Measurements from ENCODE around the gene PROP1. TPM values are rescaled to one million over a fixed set of nuclear protein-coding genes. Genes with fewer than 3 reads are reported as not detected.

Gene PROP1
- total RNA-seq, 2 experiments from 2014 or later: not detected

- Histone ChIP-seq H3K4me3 (ENCODE audit: low read depth, low read length, poor library complexity, severe bottlenecking) (no peak overlapping the region), H3K36me3 (ENCODE audit: insufficient read depth, low read length) (no peaks in the 10 kb centered on the region), H2AFZ (ENCODE audit: low read length) (no peak overlapping the region), H4K20me1 (ENCODE audit: insufficient read depth, low read length) (no peaks in the 10 kb centered on the region), H3K79me2 (ENCODE audit: insufficient read depth, low read depth, low read length) (no peaks in the 10 kb centered on the region), H3K27ac (ENCODE audit: low read depth, low read length, poor library complexity, severe bottlenecking) (no peak overlapping the region), H3K9me2 (ENCODE audit: insufficient read depth, low read length) (no peaks in the 10 kb centered on the region), H3K4me2 (ENCODE audit: low read length) (no peak overlapping the region), H3K4me1 (ENCODE audit: insufficient read depth, low read length, poor library complexity, severe bottlenecking) (no peaks in the 10 kb centered on the region), H3K9me3 (ENCODE audit: low read length) (no peaks in the 10 kb centered on the region)
- TF ChIP-seq CTCF (conservative IDR thresholded peaks at IDR 0.05; ENCODE audit: low read length) (no peak), EZH2phosphoT487 (IDR thresholded peaks at IDR 0.05; ENCODE audit: borderline replicate concordance, low read depth, low read length) (no peak)
- DNase-seq (ENCODE audit: low spot score): no peak
- ChIA-PET CTCF (ENCODE audit: unreplicated experiment) (interaction anchor here (0.5 kb wide), 1 partner anchor 527 kb away, joined by 3 read pairs; no protein-coding TSS in a partner anchor), POLR2A (interaction anchor here (0.7 kb wide), 1 partner anchor 13 kb away, joined by 3 read pairs; no protein-coding TSS in a partner anchor)
- intact Hi-C loops (cut with micrococcal nuclease; ENCODE audit: unreplicated experiment): no loop called here
- no TSS peak for BruUV-seq (replicated peaks)
Observed at GRCh38 chr5:177968661-177969211, 27.3 kb downstream of the PROP1 start.

DNA sequence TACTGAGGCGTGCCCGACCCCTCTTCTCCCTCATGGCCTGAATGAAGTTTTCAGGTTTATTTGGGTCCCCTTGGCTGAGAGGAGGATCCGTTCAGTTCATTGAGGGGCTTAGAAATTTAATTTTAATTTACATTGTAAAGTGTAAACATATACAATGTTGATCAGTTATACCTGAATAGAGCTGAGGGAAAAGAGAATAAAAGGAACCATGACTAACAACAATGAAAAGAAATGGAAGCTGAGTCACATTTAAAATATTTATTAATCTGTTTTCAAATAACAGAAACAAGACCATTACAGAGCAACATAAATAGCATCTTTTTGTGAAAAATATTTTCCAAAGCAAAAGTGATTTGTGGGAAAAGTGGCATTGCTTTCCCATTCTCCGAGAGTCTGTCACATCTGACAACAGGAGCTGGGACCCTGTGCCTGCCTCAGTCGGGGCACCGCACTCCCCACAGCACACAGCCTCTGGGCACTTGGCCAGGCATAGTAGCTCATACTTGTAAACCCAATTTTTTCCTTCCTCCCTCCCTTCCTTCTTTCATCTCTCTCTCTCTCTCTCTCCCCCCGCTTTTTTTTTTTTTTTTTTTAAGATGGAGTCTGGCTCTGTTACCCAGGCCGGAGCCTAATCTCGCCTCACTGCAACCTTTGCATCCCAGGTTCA lies 28.7 kb downstream of the PROP1 start:
- Histone ChIP-seq H3K4me1 (ENCODE audit: insufficient read depth, low read length, poor library complexity, severe bottlenecking) (no peaks in the 10 kb centered on the region), H2AFZ (ENCODE audit: low read length) (no peak overlapping the region), H3K9me3 (ENCODE audit: low read length) (no peaks in the 10 kb centered on the region), H3K79me2 (ENCODE audit: insufficient read depth, low read depth, low read length) (no peaks in the 10 kb centered on the region), H3K27ac (ENCODE audit: low read depth, low read length, poor library complexity, severe bottlenecking) (no peak overlapping the region), H3K36me3 (ENCODE audit: insufficient read depth, low read length) (no peaks in the 10 kb centered on the region), H4K20me1 (ENCODE audit: insufficient read depth, low read length) (no peaks in the 10 kb centered on the region), H3K9me2 (ENCODE audit: insufficient read depth, low read length) (no peaks in the 10 kb centered on the region), H3K4me3 (ENCODE audit: low read depth, low read length, poor library complexity, severe bottlenecking) (no peak overlapping the region), H3K4me2 (ENCODE audit: low read length) (no peak overlapping the region)
- DNase-seq (ENCODE audit: low spot score): no peak
- intact Hi-C loops (cut with micrococcal nuclease; ENCODE audit: unreplicated experiment): no loop called here
- ChIA-PET POLR2A (no interaction called here), CTCF (ENCODE audit: unreplicated experiment) (no interaction called here)
- BruUV-seq (replicated peaks): no TSS peak
- TF ChIP-seq EZH2phosphoT487 (IDR thresholded peaks at IDR 0.05; ENCODE audit: borderline replicate concordance, low read depth, low read length): no peak
- TF ChIP-seq CTCF (conservative IDR thresholded peaks at IDR 0.05; ENCODE audit: low read length): no peak

DNA sequence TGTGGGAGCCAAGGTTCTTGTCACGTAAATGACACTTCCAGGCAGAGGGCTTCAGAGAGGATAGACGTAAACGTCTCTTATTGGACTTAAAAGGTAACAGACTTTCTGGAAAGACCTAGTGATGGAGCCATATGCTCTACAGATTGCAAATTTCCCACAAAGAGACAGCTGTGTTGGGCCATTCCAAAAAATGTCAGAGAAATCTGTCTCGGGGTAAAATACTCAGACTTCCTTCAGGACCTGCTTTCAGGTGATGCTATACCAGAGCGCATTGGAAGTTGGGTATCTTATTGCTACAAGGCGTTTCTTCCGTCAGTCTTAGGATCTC lies 29.2 kb downstream of the PROP1 start:
- intact Hi-C loops (cut with micrococcal nuclease; ENCODE audit: unreplicated experiment): no loop called here
- TF ChIP-seq EZH2phosphoT487 (IDR thresholded peaks at IDR 0.05; ENCODE audit: borderline replicate concordance, low read depth, low read length): no peak
- no peak for DNase-seq (ENCODE audit: low spot score)
- Histone ChIP-seq H3K4me2 (ENCODE audit: low read length) (no peak overlapping the region), H3K4me3 (ENCODE audit: low read depth, low read length, poor library complexity, severe bottlenecking) (no peak overlapping the region), H3K4me1 (ENCODE audit: insufficient read depth, low read length, poor library complexity, severe bottlenecking) (no peaks in the 10 kb centered on the region), H3K27ac (ENCODE audit: low read depth, low read length, poor library complexity, severe bottlenecking) (no peak overlapping the region), H3K9me2 (ENCODE audit: insufficient read depth, low read length) (no peaks in the 10 kb centered on the region), H3K36me3 (ENCODE audit: insufficient read depth, low read length) (no peaks in the 10 kb centered on the region), H3K9me3 (ENCODE audit: low read length) (no peaks in the 10 kb centered on the region), H2AFZ (ENCODE audit: low read length) (no peak overlapping the region), H3K79me2 (ENCODE audit: insufficient read depth, low read depth, low read length) (no peaks in the 10 kb centered on the region), H4K20me1 (ENCODE audit: insufficient read depth, low read length) (no peaks in the 10 kb centered on the region)
- CTCF ChIA-PET (ENCODE audit: unreplicated experiment): no interaction called here
- POLR2A ChIA-PET: no interaction called here
- BruUV-seq (replicated peaks): no TSS peak

All from OCI-LY7 (cell line).